Stimulated activated CD8-positive, alpha-beta memory T cell treated with anti-CD3 and anti-CD28 coated beads, Interleukin-12 subunit alpha, Interleukin-12 subunit beta, amount 100 ng/mL, for 4 hours (primary cell): ENCODE measurements around the gene XKR3.
"Not testable (repeated sequence)": the region's sequence is repeated elsewhere in the genome, so short reads cannot be mapped to it uniquely, and the experiment has no call there.

Experiments
- DNase-seq: peaks from one replicate; pipeline ENCODE4 v3.0.0-alpha.2; 2020; ENCODE audit warnings: low read depth

The XKR3 gene

DNA sequence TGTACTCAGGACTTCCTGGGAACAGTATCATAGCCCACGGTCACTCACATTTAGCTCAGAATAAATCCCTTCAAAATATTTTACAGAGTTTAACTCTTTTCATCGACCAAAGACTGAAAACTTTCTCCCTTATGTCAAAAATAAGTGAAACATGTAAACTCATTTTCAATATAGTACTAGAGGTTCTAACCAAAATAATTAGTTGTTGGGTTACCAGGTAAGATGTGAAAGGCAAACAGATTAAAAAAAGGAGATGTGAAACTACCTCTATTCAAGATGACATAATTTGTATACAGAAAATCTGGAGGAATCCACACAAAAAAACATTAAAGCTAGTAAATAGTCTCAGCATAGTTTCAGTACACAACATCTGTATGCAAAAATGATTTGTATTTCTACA lies 20.3 kb downstream of the XKR3 start:
- DNase-seq = no peak

DNA sequence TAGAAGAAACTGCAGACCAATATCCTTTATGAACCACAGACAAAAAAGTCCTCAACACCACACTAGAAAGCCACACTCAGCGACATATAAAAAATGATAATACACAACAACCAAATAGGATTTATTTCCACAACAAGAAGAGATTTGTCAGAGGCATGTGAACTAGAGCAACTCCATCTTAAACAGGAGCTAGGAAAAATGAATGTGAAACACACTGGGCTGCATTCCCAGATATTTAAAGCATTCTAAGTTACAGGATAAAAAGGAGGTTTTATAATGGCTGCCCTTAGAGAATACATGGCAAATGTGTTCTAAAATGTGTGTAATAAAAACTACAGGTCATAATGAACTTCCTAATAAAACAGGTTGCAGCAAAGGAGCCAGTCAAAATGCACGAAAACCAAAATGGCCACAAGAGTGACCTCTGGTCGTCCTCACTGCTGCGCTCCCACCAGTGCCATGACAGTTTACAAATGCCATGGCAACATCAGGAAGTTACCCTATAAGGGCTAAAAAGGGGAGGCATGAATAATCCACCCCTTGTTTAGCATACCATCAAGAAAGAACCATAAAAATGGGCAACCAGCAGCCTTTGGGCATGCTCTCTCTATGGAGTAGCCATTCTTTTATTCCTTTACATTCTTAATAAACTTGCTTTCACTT lies 21.8 kb downstream of the XKR3 start:
- DNase-seq = no peak

DNA sequence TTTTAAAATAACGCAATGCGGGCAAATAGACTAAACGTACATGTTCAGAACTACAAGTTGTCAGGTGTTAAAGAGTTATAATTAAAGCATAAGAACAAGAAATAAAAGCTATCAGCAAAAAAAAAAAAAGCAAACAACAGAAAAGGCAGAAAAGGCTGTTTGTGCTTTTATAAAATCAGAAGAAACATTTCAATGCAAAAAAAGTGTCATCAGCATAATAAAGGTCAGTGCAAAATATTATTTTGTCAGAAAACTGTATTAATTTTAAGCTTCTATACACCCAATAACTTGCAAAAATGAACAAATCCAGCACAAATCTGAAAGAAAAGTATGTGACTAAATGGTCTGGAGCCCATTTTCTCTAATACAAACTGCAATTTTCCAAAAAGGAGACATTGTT lies 23.6 kb downstream of the XKR3 start:
- no peak for DNase-seq

DNA sequence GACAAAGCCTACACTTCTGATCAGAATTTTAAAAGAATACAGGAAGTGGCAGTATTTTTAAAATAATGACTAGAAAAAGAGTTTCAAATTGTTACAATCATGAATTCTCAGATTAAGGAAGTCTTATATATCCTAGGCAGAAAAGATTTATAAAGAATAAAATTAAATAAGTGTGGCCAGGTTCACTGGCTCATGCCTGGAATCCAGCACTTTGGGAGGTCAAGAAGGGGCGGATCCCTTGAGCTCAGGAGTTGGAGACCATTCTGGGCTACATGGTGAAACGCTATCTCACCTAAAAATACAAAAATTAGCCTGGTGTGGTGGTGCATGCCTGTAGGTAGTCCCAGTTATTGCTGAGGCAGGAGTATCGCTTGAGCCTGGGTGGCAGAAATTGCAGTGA lies 24.1 kb downstream of the XKR3 start:
- no peak for DNase-seq

DNA sequence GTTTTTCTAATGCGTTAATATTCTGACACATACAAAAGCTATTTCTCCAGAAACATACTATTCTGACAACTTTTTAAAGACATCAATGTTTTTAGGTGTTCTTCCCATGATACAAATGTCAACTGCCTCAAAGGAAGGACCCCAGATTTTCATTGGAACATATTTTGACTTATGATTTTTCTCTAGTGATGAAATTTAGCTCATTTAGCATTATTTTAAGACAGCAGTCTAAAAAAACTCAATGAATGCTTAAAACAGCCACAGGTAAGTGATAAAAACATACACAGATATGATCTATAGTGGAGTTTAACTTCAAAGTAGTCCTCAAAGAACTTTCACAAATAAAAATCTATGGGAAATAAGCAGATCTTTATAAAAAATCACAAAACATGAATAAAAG lies 24.9 kb downstream of the XKR3 start:
- no peak for DNase-seq

DNA sequence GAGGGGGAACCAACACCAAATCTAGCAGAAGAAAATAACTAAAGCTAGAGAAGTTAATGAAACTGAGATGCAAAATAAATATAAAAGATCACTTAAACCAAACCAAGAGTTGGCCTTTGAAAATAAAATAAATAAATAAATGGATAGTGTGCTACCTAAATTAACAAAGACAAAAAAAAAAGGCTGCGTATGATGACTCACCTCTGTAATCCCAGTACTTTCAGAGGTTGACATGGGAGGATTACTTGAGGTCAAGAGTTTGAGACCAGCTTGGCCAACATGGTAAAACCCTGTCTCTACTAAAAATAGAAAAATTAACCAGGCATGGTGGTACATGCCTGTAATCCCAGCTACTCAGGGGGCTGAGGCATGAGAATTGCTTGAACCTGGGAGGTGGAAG lies 29.7 kb downstream of the XKR3 start:
- DNase-seq = not testable (repeated sequence)

DNA sequence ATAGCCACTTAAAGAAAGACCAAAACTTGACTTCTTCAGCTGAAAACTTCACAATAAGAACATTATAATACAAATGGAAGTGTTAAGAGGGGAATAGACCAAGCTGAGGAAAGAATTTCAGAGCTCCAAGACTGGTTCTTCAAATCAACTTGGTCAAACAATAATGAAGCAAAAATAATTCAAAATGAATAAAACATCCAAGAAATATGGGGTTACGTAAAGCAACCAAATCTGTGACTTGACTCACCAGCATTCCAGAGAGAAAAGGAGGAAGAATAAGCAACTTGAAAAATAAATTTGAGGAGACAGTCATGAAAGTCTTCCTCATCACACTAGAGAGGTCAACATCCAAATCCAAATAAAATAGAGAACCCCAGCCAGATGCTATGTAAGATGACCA lies 31.4 kb downstream of the XKR3 start:
- no peak for DNase-seq

DNA sequence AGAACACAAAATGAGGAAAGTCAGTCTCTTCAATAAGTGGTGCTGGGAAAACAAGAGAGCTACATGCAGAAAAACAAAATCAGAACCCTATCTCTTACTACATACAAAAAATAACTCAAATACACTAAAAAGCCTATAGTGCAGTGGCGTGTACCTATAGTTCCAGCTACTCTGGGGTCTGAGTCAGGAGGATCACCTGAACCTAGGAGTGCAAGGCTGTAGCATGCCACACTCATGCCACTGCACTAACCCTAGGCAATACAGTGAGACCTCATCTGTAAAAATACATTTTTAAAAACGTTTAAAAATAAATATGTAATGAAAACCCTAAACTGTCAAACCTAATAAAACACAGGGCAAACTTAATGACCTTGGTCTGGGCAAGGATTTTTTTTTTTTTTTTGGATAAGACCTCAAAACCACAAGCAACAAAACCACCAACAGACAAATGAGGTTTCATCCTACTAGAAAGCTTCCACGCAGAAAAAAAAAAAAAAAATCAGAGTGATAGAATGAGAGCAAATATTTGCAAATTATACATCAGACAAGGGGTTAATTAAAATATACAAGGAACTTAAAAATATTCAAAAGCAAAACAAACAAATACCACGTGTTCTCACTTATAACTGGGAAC lies 35.2 kb downstream of the XKR3 start:
- DNase-seq = no peak

DNA sequence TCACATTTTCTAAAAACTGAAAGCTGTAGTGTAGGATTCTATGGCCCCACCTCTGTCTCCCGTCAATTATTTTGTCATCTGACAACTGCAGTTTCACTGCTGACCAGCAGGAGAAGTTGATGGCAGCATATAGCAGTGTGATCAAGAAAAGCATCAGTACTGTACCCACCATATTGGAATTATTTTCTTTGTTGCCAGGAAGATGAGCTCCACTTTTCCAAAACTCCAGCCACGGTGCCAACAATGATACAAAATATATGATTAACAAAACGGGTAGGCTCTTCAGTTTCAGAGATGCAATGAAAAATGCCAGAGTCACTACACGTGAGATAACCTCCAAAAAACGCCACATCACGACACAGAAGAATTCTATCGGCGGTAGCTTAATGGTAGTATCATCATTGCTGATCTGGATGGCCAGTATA lies 41.3 kb downstream of the XKR3 start:
- DNase-seq = no peak

DNA sequence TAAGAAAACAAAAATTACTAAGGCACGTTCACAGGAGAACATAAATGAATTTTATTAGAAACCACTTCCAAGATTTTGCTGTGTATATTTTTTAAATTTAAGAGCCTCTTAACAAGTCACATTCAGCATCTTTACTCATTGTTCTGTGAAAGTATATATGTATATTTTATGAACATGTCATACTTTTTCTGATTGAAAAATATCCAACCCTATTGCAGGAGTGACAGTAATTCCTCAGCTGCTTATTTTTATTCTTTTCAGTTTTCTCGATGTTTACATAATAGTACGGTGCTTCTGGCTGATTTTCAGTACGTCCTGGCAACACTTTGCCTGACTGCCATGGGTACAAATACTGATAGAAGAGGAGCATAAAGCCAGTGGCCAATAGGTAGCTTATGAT lies 41.8 kb downstream of the XKR3 start:
- no peak for DNase-seq

DNA sequence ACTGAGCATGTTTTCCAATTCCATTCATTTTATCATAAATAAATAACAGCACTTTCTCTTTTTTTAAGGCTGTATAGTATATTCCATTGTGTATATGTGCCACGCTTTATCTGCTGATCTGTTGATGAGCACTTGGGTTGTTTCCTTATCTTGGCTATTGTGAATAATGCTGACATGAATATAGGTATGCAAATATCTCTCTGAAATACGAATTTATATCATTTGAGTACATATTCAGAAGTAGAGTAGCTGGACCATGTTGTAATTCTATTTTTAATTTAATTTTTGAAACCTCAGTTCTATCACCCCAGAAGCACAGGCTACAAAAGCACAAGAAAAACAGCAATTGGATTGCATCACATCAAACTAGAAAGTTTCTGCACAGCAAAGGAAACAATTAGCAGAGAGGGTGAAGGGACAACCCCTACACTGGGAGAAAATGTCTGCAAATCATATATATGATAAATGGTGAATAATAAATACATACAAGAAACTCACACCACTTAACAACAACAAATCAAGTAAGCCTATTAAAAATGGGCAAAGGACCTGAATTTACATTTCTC lies 43.4 kb downstream of the XKR3 start:
- no peak for DNase-seq

DNA sequence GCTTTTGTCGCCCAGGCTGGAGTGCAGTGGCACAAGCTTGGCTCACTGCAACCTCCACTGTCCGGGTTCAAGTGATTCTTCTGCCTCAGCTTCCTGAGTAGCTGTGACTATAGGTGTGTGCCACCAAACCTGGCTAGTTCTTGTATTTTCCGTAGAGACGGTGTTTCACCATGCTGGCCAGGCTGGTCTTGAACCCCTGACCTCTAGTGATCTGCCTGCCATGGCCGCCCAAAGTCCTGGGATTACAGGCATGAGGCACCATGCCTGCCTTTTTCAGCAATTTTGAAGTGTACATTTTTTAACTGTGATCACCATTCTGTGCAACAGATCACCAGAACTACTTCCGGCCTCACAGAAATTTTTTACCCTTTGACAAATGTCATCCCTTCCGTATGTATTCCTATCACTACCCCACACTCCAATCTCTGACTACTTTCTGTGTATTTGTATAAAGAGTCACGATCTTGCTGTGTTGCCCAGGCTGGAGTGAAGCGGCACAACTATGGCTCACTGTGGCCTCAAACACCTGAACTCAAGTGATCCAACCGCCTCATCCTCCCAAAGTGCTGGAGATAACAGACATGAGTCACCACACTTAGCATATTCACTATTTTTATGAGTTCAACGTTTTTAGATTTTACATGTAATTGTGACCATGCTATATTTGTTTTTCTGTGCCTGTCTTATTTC lies 44.0 kb downstream of the XKR3 start:
- DNase-seq = no peak

DNA sequence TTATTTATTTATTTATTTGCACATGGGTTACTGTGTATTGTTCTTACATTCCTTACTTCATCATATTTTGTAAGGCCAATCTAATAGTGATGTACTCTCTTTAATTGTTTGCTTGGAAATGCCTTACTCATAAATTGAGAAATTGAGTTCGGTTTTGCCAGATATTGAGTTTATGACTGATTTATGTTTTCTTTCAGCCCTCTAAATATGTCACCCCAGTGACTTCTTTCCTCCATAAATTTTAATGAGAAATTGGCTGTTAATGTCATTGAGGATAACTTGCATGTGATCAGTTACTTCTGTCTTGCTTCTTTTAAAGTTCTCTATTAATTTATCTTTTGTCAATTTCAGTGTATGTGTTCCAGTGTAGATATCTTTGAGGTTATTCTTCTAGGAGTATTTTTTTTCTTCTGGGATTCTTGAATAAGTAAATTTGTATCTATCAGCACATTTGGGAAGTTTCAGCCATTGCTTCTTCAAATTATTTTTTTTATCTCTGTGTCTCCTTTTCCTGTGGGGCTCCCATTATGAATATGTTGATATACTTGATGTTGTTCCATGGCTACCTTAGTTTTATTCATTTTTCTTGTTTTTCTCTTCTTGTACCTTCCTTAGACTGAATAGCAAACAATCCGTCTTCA lies 47.8 kb downstream of the XKR3 start:
- DNase-seq = no peak

DNA sequence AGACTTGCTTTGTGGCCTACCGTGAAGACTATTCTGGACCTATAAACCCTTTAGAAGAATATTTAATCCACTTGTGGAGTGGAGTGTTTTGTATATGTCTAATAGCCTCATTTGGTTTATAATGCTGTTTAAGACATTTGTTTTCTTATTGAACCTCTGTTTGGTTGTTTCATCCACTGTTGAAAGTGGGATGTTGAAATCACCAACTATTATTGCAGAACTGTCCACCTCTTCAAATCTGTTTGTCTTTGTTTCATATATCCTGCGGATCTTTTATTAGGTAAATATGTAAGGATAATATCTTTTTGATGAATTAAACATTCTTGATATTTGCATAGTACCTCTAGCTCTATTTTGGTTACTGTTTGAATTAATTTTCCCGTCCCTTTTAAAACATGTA lies 49.1 kb downstream of the XKR3 start:
- no peak for DNase-seq

DNA sequence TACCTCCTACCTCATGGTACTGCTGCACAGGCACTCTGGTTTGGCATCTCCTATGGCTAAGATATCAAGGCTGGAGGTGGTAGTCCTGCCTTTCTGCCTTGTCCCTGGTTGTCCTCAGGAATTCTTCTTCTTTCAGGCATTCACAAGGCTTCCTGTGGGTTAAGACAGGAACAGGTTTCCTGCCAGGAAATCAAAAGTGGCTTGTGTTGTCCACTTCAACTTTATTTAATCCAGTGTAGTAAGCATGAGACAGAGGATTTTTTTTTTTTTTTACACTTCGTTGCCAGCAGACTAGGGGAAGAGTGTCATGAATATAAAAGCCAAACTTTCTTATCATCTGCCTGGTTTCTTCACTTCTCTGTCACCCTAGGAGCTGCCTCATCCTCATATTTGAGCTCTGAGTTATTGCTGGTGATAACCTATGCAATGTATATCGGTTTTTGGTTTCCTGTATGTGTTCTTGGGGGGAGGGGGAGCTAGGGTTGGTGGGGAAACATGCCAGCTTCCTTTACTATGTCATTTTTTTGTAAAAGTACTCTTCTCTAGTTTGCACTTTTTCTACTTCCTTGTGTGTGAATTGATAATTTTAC lies 50.2 kb downstream of the XKR3 start:
- DNase-seq = no peak

DNA sequence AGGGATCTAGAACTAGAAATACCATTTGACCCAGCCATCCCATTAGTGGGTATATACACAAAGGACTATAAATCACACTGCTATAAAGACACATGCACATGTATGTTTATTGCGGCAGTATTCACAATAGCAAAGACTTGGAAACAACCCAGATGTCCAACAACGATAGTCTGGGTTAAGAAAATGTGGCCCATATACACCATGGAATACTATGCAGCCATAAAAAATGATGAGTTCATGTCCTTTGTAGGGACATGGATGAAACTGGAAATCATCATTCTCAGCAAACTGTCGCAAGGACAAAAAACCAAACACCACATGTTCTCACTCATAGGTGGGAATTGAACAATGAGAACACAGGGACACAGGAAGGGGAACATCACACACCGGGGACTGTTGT lies 53.6 kb downstream of the XKR3 start:
- DNase-seq = not testable (repeated sequence)

DNA sequence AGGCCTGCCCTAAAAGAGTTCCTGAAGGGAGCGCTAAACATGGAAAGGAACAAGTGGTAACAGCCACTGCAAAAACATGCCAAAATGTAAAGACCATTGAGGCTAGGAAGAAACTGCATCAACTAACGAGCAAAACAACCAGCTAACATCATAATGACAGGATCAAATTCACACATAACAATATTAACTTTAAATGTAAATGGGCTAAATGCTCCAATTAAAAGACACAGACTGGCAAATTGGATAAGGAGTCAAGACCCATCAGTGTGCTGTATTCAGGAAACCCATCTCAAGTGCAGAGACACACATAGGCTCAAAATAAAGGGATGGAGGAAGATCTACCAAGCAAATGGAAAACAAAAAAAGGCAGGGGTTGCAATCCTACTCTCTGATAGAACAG lies 57.3 kb downstream of the XKR3 start:
- DNase-seq = not testable (repeated sequence)

DNA sequence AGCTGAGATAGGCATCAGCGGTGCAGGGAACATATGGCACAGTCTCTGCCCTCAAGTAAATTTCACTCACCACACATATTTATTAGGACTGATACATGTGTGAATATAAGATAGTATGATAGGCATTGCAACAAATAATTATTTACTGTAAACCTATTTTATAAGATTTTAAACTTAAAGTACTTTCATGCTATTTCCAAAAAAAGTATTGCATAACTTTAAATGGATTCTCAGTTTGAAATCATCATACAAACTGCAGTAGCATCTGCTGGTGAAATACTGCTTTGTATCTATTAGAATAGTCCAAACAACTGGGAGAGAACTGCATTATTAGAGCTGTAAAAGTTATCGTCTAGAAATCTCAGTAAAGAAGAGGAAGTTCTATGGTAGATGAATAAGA lies 63.0 kb downstream of the XKR3 start:
- not testable (repeated sequence) for DNase-seq

DNA sequence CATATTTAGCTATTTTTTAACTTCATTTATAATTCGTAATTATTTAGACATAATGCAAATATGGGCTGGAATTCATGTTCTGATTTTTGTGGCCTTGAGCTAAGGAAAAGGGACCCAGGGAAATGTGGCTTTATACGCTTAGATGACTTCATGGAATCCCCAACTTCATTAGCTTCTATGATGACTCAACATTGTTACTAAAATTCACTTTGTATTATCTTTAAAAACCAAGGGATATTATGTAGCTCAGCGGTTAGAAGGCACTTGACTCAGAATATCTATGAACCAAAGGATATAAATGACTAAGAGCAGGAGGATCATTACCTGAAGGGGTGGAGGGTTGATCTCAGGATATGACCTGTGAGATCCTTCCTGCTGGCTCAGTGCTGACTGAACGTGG lies 64.8 kb downstream of the XKR3 start:
- DNase-seq = not testable (repeated sequence)

DNA sequence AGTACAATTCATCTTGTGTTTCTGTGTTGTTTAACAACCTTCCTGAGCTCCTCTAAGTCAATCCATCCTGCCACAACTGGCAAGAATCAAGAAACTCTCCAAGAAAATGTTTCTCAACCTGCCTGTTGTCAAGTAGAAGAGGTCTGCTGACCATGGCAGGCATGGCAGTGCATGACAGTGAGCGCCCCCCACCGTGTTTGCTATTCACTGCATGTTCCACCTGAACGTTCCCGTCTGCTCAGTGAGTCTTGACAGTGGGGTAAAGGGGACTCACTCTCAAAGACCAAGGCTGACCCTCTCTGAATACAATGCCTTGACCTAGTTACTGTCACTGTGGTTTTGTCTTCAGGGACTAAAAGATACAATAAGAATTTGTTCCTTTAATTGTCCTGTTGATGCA lies 75.9 kb downstream of the XKR3 start:
- DNase-seq = not testable (repeated sequence)

DNA sequence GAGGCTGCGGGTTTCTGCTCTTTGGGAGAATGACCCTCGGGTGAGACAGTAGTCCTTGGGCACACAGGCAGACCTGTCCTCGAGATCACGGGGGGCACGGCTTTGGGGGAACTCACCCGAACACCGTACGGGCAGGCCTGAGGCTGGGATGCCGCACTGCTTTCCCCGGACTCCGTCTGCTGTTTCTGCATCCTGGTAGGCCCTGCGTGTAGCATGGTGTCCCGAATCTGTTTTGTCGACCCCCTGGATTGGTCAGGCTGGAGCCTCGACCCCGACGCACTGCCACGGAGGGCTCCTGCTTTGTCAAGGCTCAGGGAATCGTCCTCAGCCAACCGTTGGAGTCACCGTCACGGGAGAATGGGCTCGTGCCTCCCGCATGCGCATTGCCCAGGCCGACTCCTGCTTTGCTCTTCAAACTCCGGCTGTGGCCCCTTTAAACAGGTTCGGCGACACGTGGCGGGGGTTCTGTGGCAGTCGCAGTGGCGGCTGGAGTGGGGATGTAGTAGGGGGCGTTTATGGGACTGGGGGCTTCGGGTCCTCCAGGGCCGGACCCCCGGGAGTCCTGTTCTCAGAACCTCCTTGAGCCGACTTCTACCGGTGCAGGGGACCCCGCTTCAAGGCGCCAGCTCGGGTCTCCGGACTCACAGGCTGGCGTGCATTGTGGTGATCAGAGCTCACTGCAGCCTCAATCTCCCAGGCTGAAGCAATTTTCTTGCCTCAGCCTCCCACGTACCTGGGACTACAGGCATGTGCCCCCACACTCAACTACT lies 76.9 kb downstream of the XKR3 start:
- not testable (repeated sequence) for DNase-seq
